SK-N-DZ (cell line): ENCODE results near the gene CCT8.
"Not testable (repeated sequence)": the region's sequence is repeated elsewhere in the genome, so short reads cannot be mapped to it uniquely, and the experiment has no call there.

Experiments used
- DNase-seq: peaks from one replicate; pipeline ENCODE4 v3.0.0-alpha.2; 2015; ENCODE audit warnings: low spot score

CCT8 gene

GRCh38 chr21:29018540-29018939 is 54.9 kb downstream of the CCT8 start:
- no peak for DNase-seq

GRCh38 chr21:29017639-29018237 is 55.7 kb downstream of the CCT8 start:
- DNase-seq, result no peak

- not testable (repeated sequence) for DNase-seq
These were observed 62.2 kb downstream of the CCT8 start for GRCh38 chr21:29011236-29011635.

GRCh38 chr21:29008367-29008766 is 65.1 kb downstream of the CCT8 start:
- no peak for DNase-seq

GRCh38 chr21:29007810-29008209 is 65.6 kb downstream of the CCT8 start:
- no peak for DNase-seq

GRCh38 chr21:29007135-29007534 is 66.3 kb downstream of the CCT8 start:
- no peak for DNase-seq
